Hepatocyte (in vitro differentiated cells): ENCODE measurements around the gene RIMBP2.

Experiments
- CTCF ChIP-seq: fragments of 200-600 bp; sonication (generic); IDR thresholded peaks from 2 replicates; pipeline ENCODE4 v1.5.1; 2016; ENCODE audit warnings: antibody characterized with exemption, mild to moderate bottlenecking; ENCODE audit not compliant: poor library complexity
- EZH2 ChIP-seq: fragments of 200-600 bp; sonication (generic); IDR thresholded peaks from 2 replicates; pipeline ENCODE4 v1.6.1; 2016; ENCODE audit warnings: antibody characterized with exemption, mild to moderate bottlenecking, borderline replicate concordance

GRCh38 chr12:130473266-130473665, 242.8 kb downstream of the RIMBP2 start:
- no peak for TF ChIP-seq EZH2
- no peak for TF ChIP-seq CTCF
